Neural cell (in vitro differentiated cells): ENCODE results near the gene ALK. TPM values are rescaled to one million over a fixed set of nuclear protein-coding genes. Genes with fewer than 3 reads are reported as not detected.

Source experiments
- H2AFZ ChIP-seq: fragments of 200-600, 300-800 bp; sonication (generic), shearing (Covaris generic); 2 replicates; pipeline ENCODE4 v1.6.0; 2014; ENCODE audit warnings: low read depth, mild to moderate bottlenecking, antibody characterized with exemption, low read length, moderate library complexity
- H3F3A ChIP-seq: fragments of 200-600 bp; shearing (Covaris generic); 2 replicates; pipeline ENCODE4 v1.6.1; 2016; ENCODE audit warnings: mild to moderate bottlenecking, moderate library complexity, mixed read lengths, antibody characterized with exemption, low read length; ENCODE audit not compliant: insufficient read depth, poor library complexity, severe bottlenecking
- H3K27ac ChIP-seq: fragments of 200-600, 300-800 bp; sonication (generic), shearing (Covaris generic); 2 replicates; pipeline ENCODE4 v1.5.1; 2014; ENCODE audit warnings: mild to moderate bottlenecking, low read length, moderate library complexity
- H3K27me3 ChIP-seq: fragments of 300-800, 200-600 bp; sonication (generic), shearing (Covaris generic); 2 replicates; pipeline ENCODE4 v1.6.0; 2014; ENCODE audit warnings: mild to moderate bottlenecking, low read depth, low read length, moderate library complexity; ENCODE audit not compliant: insufficient read depth
- H3K36me3 ChIP-seq: fragments of 300-800, 200-600 bp; sonication (generic), shearing (Covaris generic); 2 replicates; pipeline ENCODE4 v1.5.1; 2014; ENCODE audit warnings: mild to moderate bottlenecking, antibody characterized with exemption, low read length, moderate library complexity; ENCODE audit not compliant: insufficient read depth
- H3K4me2 ChIP-seq: fragments of 300-800, 200-600 bp; sonication (generic), shearing (Covaris generic); 2 replicates; pipeline ENCODE4 v1.6.0; 2014; ENCODE audit warnings: mild to moderate bottlenecking, low read length
- H3K4me3 ChIP-seq: fragments of 300-800, 200-600 bp; sonication (generic), shearing (Covaris generic); 2 replicates; pipeline ENCODE4 v1.5.1; 2014; ENCODE audit warnings: mild to moderate bottlenecking, low read length, moderate library complexity
- H3K79me2 ChIP-seq: fragments of 200-600 bp; shearing (Covaris generic); replicated peaks from 2 replicates; pipeline ENCODE4 v1.6.0; 2014; ENCODE audit warnings: mild to moderate bottlenecking, low read length, moderate library complexity; ENCODE audit not compliant: insufficient read depth
- H3K9ac ChIP-seq: fragments of 300-800, 200-600 bp; sonication (generic), shearing (Covaris generic); 2 replicates; pipeline ENCODE4 v1.6.1; 2016; ENCODE audit warnings: mild to moderate bottlenecking, low read length, mixed read lengths
- H3K9me2 ChIP-seq: fragments of 200-600 bp; shearing (Covaris generic); 2 replicates; pipeline ENCODE4 v1.6.1; 2016; ENCODE audit warnings: mild to moderate bottlenecking, low read length, mixed read lengths; ENCODE audit not compliant: insufficient read depth
- H3K9me3 ChIP-seq: fragments of 200-600, 300-800 bp; sonication (generic), shearing (Covaris generic); 2 replicates; pipeline ENCODE4 v1.6.1; 2016; ENCODE audit warnings: mild to moderate bottlenecking, mixed run types, low read length, moderate library complexity, mixed read lengths
- H4K20me1 ChIP-seq: fragments of 200-600 bp; shearing (Covaris generic); 2 replicates; pipeline ENCODE4 v1.6.1; 2016; ENCODE audit warnings: mild to moderate bottlenecking, mixed run types; ENCODE audit not compliant: insufficient read depth
- EP300 ChIP-seq: fragments of 450-650 bp; conservative IDR thresholded peaks from 2 replicates; pipeline ENCODE4 v1.6.1; 2014; ENCODE audit warnings: antibody characterized with exemption, mild to moderate bottlenecking, moderate library complexity; ENCODE audit not compliant: poor library complexity, severe bottlenecking
- EZH2 ChIP-seq: fragments of 200-600, 300-800 bp; shearing (Covaris generic), sonication (generic); IDR thresholded peaks from 2 replicates; pipeline ENCODE4 v1.6.1; 2014; ENCODE audit warnings: antibody characterized with exemption, low read length, borderline replicate concordance, mild to moderate bottlenecking; ENCODE audit not compliant: insufficient read depth, poor library complexity, severe bottlenecking
- MXI1 ChIP-seq: fragments of 450-650 bp; conservative IDR thresholded peaks from 2 replicates; pipeline ENCODE4 v1.6.1; 2014; ENCODE audit warnings: antibody characterized with exemption, mild to moderate bottlenecking; ENCODE audit not compliant: poor library complexity, severe bottlenecking
- POLR2AphosphoS5 ChIP-seq: IDR thresholded peaks from 2 replicates; pipeline ENCODE4 v1.6.1; 2012
- RAD21 ChIP-seq: fragments of 450-650 bp; conservative IDR thresholded peaks from 2 replicates; pipeline ENCODE4 v1.6.1; 2014; ENCODE audit warnings: antibody characterized with exemption, mild to moderate bottlenecking, moderate library complexity
- REST ChIP-seq: IDR thresholded peaks from 2 replicates; pipeline ENCODE4 v1.6.1; 2012; ENCODE audit warnings: borderline replicate concordance
- SMC3 ChIP-seq: fragments of 450-650 bp; conservative IDR thresholded peaks from 2 replicates; pipeline ENCODE4 v1.6.1; 2014; ENCODE audit warnings: antibody characterized with exemption, mild to moderate bottlenecking, moderate library complexity; ENCODE audit not compliant: poor library complexity
- TAF1 ChIP-seq: IDR thresholded peaks from 2 replicates; pipeline ENCODE4 v1.6.1; 2012; ENCODE audit warnings: low read depth
- polyA plus RNA-seq: library from polyadenylated mRNA; depleted of rRNA; stranded (reverse); fragments of >200 nt; gene quantifications from 2 replicates; pipeline ENCODE4 v1.2.3, GENCODE V29; 2014
- TF ChIP-seq, protein P1 (sequence below): fragments of 450-650 bp; IDR thresholded peaks from 2 replicates; pipeline ENCODE4 v1.5.1; 2014; ENCODE audit warnings: antibody characterized with exemption, mild to moderate bottlenecking, moderate library complexity; ENCODE audit not compliant: poor library complexity, severe bottlenecking

Gene ALK
- polyA plus RNA-seq, 1 donor from 2014 or later: 7.1 TPM

- Histone ChIP-seq H3K27ac (no peak overlapping the region), H4K20me1 (no peaks in the 10 kb centered on the region), H3K9me3 (no peaks in the 10 kb centered on the region), H3F3A (no peaks in the 10 kb centered on the region), H3K4me3 (no peak overlapping the region), H3K9me2 (no peaks in the 10 kb centered on the region), H3K4me2 (no peak overlapping the region), H3K27me3 (no peaks in the 10 kb centered on the region), H3K79me2 (no peaks in the 10 kb centered on the region), H2AFZ (no peak overlapping the region), H3K9ac (no peak overlapping the region), H3K36me3 (no peaks in the 10 kb centered on the region)
- TF ChIP-seq MXI1: no peak
- no peak for TF ChIP-seq REST
- no peak for TF ChIP-seq POLR2AphosphoS5
- no peak for TF ChIP-seq SMC3
- TF ChIP-seq, protein P1, sequence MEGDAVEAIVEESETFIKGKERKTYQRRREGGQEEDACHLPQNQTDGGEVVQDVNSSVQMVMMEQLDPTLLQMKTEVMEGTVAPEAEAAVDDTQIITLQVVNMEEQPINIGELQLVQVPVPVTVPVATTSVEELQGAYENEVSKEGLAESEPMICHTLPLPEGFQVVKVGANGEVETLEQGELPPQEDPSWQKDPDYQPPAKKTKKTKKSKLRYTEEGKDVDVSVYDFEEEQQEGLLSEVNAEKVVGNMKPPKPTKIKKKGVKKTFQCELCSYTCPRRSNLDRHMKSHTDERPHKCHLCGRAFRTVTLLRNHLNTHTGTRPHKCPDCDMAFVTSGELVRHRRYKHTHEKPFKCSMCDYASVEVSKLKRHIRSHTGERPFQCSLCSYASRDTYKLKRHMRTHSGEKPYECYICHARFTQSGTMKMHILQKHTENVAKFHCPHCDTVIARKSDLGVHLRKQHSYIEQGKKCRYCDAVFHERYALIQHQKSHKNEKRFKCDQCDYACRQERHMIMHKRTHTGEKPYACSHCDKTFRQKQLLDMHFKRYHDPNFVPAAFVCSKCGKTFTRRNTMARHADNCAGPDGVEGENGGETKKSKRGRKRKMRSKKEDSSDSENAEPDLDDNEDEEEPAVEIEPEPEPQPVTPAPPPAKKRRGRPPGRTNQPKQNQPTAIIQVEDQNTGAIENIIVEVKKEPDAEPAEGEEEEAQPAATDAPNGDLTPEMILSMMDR: no peak
- no peak for TF ChIP-seq EZH2
- no peak for TF ChIP-seq RAD21
- no peak for TF ChIP-seq TAF1
- TF ChIP-seq EP300: no peak
Observed at GRCh38 chr2:29398384-29399237, 522.8 kb downstream of the ALK start.

DNA sequence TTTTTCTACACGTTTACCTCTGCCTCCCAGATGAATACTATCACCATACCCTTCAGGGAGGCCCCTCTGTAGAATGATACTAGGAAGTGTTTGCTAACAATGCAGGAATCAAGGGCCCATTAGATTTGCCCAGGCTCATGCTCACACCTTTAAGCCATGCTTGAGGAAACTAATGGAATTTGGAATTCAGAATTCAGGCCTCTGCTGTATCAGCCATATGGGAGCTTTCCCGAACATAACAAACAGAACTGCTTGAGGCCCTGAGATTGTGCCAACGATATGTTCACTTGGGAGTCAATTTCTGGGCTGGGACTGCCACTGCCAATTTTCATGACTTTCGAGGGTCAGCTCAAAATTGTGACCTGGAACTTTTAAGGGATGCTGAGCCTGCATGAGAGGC, 523.7 kb downstream of the ALK start:
- TF ChIP-seq EZH2 (no peak), REST (no peak), POLR2AphosphoS5 (no peak), MXI1 (no peak), SMC3 (no peak), EP300 (no peak), RAD21 (no peak), TAF1 (no peak)
- TF ChIP-seq, protein P1: no peak
- Histone ChIP-seq H3K27me3 (no peaks in the 10 kb centered on the region), H3K9me3 (no peaks in the 10 kb centered on the region), H3K4me2 (no peak overlapping the region), H3F3A (no peaks in the 10 kb centered on the region), H3K36me3 (no peaks in the 10 kb centered on the region), H3K4me3 (no peak overlapping the region), H3K27ac (no peak overlapping the region), H3K9ac (no peak overlapping the region), H3K79me2 (no peaks in the 10 kb centered on the region), H4K20me1 (no peaks in the 10 kb centered on the region), H2AFZ (no peak overlapping the region), H3K9me2 (no peaks in the 10 kb centered on the region)
